Adipocyte (in vitro differentiated cells): Measurements from ENCODE around the gene PSMC3IP.
"Not testable (repeated sequence)": the region's sequence is repeated elsewhere in the genome, so short reads cannot be mapped to it uniquely, and the experiment has no call there.

Source experiments
- DNase-seq: peaks from one replicate; pipeline ENCODE4 v3.0.0-alpha.2; 2015; ENCODE audit warnings: low read depth
- H3K27me3 ChIP-seq: replicated peaks from 2 replicates; pipeline ENCODE4 v1.7.0; 2013; ENCODE audit warnings: mild to moderate bottlenecking, low read length, moderate library complexity; ENCODE audit not compliant: control insufficient read depth, insufficient read depth
- H3K36me3 ChIP-seq: 2 replicates; pipeline ENCODE4 v1.7.0; 2013; ENCODE audit warnings: low read length, mild to moderate bottlenecking, moderate library complexity; ENCODE audit not compliant: control insufficient read depth, insufficient read depth, severe bottlenecking
- H3K4me1 ChIP-seq: 2 replicates; pipeline ENCODE4 v1.7.0; 2013; ENCODE audit warnings: mild to moderate bottlenecking, low read length, moderate library complexity; ENCODE audit not compliant: control insufficient read depth, insufficient read depth
- H3K4me3 ChIP-seq: 2 replicates; pipeline ENCODE4 v1.7.0; 2013; ENCODE audit warnings: mild to moderate bottlenecking, low read length, moderate library complexity
- H3K9ac ChIP-seq: 2 replicates; pipeline ENCODE4 v1.7.0; 2013; ENCODE audit warnings: mild to moderate bottlenecking, low read length, moderate library complexity
- H3K9me3 ChIP-seq: 2 replicates; pipeline ENCODE4 v1.7.0; 2013; ENCODE audit warnings: mild to moderate bottlenecking, low read length, moderate library complexity; ENCODE audit not compliant: control insufficient read depth

Gene PSMC3IP

DNA sequence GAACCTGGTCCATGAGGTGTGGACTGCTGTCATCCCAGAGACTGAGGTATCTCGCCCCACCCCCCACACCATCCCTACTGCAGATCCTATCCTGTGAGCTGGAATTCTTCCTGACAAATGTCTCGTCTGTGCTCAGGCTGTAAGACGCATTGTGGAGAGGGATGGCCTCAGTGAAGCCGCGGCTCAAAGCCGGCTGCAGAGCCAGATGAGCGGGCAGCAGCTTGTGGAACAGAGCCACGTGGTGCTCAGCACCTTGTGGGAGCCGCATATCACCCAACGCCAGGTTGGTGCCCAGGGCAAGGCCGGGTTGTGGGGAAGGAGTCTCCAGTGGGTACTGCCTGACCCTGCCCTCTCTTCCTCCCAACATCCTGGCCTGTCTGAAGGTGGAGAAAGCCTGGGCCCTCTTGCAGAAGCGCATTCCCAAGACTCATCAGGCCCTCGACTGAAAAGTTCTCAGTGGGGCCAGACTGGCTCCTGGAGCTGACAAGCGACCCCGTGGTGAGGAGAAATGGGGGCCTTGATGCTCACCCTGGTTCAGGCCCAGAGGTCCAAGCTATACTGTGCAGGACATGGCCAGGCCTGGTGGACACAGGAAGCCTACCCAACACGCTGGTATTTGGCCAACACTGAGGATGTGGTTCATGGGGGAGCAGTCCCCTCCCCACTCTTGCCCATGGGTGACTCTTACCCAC, 11.9 kb downstream of the PSMC3IP start:
- Histone ChIP-seq H3K36me3 (peaks cover 46% of the 10 kb centered on the region), H3K4me1 (peaks cover 46% of the 10 kb centered on the region), H3K4me3 (no peak overlapping the region), H3K9me3 (no peaks in the 10 kb centered on the region), H3K27me3 (no peaks in the 10 kb centered on the region), H3K9ac (peak overlapping the region; percentile 97)
- no peak for DNase-seq

DNA sequence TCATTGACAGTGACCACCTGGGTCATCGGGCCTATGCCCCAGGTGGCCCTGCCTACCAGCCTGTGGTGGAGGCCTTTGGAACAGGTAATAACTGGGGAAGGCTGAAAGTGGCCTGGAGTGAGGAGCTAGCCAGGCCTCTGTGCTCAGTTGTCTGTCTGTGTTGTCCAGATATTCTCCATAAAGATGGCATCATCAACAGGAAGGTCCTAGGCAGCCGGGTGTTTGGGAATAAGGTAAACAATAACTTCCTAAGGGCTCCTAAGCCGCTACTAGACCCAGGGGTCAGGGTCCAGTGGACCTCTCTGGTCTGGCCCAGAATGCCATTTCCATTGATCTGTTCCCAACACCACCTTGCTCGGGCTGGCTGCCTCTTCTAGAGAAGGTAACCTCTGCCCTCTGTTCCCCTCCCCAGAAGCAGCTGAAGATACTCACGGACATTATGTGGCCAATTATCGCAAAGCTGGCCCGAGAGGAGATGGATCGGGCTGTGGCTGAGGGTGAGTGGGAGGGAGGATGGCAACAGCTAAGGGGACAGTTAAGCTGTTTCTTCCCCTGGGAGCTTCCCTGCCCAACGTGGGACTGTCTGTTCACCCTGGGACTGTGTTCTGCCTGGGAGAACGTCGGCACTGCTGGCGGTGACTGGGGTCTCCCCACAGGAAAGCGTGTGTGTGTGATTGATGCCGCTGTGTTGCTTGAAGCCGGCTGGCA, 12.6 kb downstream of the PSMC3IP start:
- DNase-seq, result no peak
- no peaks in the 10 kb centered on the region for H3K27me3 ChIP-seq
- H3K4me3 ChIP-seq, result no peak overlapping the region
- peaks cover 41% of the 10 kb centered on the region for H3K36me3 ChIP-seq
- H3K9ac ChIP-seq, result peak overlapping the region; percentile 95
- no peaks in the 10 kb centered on the region for H3K9me3 ChIP-seq
- H3K4me1 ChIP-seq, result peaks cover 52% of the 10 kb centered on the region

DNA sequence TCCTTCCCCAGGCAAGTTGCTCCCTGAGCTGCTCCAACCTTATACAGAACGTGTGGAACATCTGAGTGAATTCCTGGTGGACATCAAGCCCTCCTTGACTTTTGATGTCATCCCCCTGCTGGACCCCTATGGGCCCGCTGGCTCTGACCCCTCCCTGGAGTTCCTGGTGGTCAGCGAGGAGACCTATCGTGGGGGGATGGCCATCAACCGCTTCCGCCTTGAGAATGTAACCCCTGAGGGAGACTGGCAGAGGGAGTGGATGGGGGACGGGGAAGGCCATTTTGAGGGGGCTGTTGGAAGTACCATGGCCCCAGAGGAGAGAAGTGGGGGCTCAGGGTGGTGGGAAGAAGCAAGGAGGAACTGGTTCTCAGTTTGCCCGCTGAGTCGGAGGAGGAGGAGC, 13.6 kb downstream of the PSMC3IP start:
- Histone ChIP-seq H3K4me3 (peak overlapping the region; percentile 90), H3K36me3 (peaks cover 31% of the 10 kb centered on the region)
- no peak for DNase-seq

DNA sequence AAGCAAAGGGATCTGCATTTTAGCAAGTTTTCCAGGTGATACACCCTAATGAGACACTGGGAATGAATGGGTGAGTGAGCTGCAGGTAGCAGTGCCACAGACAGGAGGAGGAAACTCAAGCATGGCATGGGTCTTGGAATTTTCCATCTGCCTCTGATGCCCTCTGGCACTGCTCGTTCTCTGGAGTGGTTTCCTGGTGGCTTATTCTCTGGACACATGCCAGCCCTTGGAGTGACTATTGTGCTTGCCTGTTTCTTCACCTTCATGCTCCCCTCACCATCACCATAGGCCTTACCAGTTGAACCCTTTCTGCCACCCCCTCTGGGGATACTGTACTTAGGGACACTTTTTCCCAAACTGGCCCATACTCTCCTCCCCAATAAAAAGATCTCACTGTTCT, 14.0 kb downstream of the PSMC3IP start:
- peaks cover 40% of the 10 kb centered on the region for H3K4me1 ChIP-seq
- no peaks in the 10 kb centered on the region for H3K9me3 ChIP-seq
- no peak for DNase-seq
- H3K27me3 ChIP-seq, result no peaks in the 10 kb centered on the region
- H3K9ac ChIP-seq, result peak overlapping the region; percentile 95
- peak overlapping the region; percentile 90 for H3K4me3 ChIP-seq
- peaks cover 27% of the 10 kb centered on the region for H3K36me3 ChIP-seq

More for the DNA sequence above, 13.6 kb downstream of the PSMC3IP start:
- Histone ChIP-seq H3K9ac (peak overlapping the region; percentile 95), H3K4me1 (peaks cover 44% of the 10 kb centered on the region), H3K9me3 (no peaks in the 10 kb centered on the region), H3K27me3 (no peaks in the 10 kb centered on the region)

DNA sequence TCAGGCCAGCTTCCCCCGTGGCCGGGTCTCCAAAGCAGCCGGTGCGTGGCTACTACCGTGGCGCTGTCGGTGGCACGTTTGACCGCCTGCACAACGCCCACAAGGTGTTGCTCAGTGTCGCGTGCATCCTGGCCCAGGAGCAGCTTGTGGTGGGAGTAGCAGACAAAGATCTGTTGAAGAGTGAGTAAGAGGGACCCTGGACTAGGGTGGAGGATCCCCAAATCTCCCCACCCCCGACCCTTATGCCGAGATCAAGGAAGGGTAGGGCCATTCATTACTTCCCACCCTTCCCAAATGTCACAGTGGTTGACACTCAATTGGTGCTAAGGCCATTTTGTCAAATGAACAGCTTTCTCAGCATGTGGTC, 14.4 kb downstream of the PSMC3IP start:
- H3K4me3 ChIP-seq, result peak overlapping the region; percentile 90
- H3K36me3 ChIP-seq, result peaks cover 24% of the 10 kb centered on the region
- H3K9ac ChIP-seq, result peak overlapping the region; percentile 95
- no peak for DNase-seq
- H3K4me1 ChIP-seq, result peaks cover 37% of the 10 kb centered on the region
- H3K9me3 ChIP-seq, result no peaks in the 10 kb centered on the region
- H3K27me3 ChIP-seq, result no peaks in the 10 kb centered on the region

DNA sequence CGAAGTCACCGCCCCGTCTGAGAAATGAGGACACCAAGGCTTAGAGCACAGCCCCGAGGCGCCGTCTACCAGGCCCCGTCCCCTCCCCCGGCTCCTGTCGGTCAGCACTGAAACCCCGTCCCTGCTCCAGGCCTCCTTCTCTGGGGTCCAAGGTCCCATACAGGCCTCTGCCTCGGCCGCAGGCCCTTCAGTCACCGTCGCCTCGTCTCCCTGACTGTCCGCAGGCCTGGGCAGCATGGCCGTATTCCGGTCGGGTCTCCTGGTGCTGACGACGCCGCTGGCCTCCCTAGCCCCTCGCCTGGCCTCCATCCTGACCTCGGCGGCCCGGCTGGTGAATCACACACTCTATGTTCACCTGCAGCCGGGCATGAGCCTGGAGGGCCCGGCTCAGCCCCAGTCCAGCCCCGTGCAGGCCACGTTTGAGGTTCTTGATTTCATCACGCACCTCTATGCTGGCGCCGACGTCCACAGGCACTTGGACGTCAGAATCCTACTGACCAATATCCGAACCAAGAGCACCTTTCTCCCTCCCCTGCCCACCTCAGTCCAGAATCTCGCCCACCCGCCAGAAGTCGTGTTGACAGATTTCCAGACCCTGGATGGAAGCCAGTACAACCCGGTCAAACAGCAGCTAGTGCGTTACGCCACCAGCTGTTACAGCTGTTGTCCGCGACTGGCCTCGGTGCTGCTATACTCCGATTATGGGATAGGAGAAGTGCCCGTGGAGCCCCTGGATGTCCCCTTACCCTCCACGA, 15.0 kb downstream of the PSMC3IP start:
- Histone ChIP-seq H3K4me3 (peak overlapping the region; percentile 90), H3K36me3 (peaks cover 24% of the 10 kb centered on the region), H3K4me1 (peaks cover 37% of the 10 kb centered on the region), H3K27me3 (no peaks in the 10 kb centered on the region), H3K9ac (peak overlapping the region; percentile 95), H3K9me3 (no peaks in the 10 kb centered on the region)
- DNase-seq, result peak; percentile 56

DNA sequence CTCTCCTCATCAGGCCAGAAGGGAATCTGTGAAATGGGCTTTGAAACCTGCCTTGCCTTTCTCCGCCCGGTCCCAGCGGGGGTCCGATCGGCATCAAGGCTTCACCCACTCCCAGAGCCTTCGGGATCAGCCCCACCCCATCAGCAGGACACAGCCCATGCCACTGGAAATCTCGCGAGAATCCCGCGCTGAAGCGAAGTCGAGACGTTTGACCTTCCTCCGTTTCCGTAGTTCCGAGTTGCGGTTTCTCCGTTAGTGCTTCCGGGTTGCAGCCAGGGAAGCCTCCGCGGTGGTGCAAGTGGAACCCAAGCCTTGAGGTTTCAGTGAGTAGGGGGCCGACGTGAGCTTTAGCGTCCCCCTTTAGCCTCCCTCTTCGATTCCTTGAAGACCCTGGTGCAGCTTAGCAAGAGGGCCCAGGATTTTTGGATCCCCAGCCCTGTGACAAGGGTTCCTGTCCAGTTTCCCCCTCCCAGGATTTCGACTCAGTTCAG, 15.6 kb downstream of the PSMC3IP start, which contains the start of gene COASY:
COASY (plus strand) TSS at position 252 of the 491 bp plus-strand sequence. CDS start 475 bp downstream, outside the sequence.
- Histone ChIP-seq H3K9me3 (no peaks in the 10 kb centered on the region), H3K4me3 (peak within 1 kb of the TSS; percentile 90), H3K9ac (peak within 1 kb of the TSS; percentile 95), H3K36me3 (peaks cover 24% of the 10 kb centered on the region), H3K27me3 (no peaks in the 10 kb centered on the region), H3K4me1 (peaks cover 37% of the 10 kb centered on the region)
- peak; percentile 99 for DNase-seq

DNA sequence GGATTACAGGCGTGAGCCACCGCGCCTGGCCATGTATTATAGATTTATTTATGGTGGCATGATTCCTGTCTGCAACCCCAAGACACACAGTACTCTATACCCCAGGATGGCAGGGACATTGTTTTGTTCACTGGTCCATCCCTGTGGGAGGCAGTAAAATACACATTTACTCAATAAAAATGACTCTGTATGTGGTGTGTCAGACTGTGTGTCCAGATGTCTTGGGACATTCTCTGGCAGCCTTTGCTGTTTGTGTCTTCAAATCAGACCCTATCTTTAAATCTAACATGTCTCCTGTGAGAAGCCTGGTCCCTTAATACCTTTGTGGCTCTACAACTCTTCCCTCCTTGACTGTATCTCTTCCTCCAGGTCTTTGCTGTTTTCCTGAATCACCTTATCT, 17.3 kb downstream of the PSMC3IP start:
- Histone ChIP-seq H3K36me3 (peaks cover 12% of the 10 kb centered on the region), H3K9ac (peak overlapping the region; percentile 27), H3K4me1 (peaks cover 29% of the 10 kb centered on the region), H3K4me3 (no peak overlapping the region), H3K9me3 (no peaks in the 10 kb centered on the region), H3K27me3 (no peaks in the 10 kb centered on the region)
- no peak for DNase-seq

DNA sequence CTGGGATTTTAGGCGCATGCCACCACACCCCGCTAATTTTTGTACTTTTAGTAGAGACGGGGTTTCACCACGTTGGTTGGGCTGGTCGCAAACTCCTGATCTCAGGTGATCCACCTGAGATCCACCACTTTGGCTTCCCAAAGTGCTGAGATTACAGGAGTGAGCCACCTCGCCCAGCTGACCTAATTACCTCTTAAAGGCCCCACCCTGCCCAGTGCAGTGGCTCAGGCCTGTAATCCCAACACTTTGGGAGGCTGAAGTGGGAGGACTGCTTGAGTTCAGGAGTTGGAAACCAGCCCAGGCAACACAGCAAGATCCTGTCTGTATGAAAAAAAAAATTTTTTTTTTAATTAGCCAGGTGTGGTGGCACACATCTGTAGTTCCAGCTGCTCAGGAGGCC, 18.5 kb downstream of the PSMC3IP start:
- no peaks in the 10 kb centered on the region for H3K9me3 ChIP-seq
- no peaks in the 10 kb centered on the region for H3K36me3 ChIP-seq
- H3K9ac ChIP-seq, result no peak overlapping the region
- no peak for DNase-seq
- peaks cover 31% of the 10 kb centered on the region for H3K4me1 ChIP-seq
- no peak overlapping the region for H3K4me3 ChIP-seq
- no peaks in the 10 kb centered on the region for H3K27me3 ChIP-seq

DNA sequence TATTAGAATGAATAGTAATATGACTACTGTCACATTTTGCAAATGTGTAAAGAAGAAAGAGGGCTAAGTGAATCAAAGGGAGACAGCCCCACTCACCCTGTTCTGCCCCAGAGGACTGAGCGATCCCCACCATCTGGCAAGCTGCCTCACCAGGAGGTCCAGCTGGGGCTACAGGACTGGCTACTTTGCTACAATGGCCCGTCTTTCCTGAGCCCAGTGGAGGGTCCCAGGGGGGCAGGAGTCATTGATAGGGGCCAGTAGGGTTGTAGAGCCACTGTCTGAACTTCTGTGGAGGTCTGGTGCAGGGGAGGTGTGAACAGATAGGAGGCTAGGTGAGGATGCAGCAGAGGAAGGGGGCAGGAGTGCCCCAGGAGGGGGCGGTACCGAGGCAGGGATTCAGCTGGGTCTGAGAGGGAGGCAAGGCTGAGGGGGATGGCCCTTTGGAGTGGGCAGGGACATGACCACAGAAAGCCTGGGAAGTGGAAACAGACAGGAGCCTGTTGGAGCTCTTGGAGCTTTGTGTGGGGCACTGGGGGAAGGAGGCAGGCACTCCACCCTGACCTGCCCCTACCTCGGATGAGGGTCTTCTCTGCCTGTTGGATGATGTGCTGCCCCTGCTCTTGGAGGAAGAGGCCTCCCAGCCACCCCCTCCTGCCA, 21.4 kb downstream of the PSMC3IP start:
- not testable (repeated sequence) for H3K9ac ChIP-seq, H3K9me3 ChIP-seq, DNase-seq, H3K4me3 ChIP-seq, H3K27me3 ChIP-seq, H3K36me3 ChIP-seq
- peaks cover 23% of the 10 kb centered on the region for H3K4me1 ChIP-seq
